ENCODE measurements around the gene PPP1R14B.

The PPP1R14B gene

DNA sequence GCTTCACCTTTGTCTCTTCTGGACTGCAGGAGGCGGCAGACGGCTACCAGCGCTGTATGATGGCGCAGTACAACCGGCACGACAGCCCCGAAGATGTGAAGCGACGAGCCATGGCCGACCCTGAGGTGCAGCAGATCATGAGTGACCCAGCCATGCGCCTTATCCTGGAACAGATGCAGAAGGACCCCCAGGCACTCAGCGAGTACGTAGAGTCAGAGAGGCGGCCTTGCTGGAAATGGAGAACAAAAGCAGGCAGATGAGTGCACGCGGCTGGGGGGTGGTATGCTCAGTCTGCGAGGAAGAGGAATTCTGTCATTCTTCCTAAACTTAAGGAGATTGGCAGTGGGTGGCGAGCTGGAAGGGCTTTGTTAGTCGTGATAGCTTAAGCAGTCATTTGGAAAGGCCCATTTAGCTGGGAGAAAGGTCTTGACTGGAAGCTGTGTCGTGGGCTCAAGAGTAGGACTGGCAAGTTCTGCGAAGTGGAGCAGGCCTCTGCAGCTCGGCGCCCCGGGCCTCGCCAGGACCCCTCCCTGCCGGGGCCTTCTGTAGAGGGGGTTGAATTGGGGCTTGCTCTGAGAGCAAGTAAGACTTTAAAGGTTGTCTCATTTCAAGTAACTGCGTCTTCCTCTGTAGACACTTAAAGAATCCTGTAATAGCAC, 43.2 kb downstream of the PPP1R14B start:
- TF ChIP-seq, protein P1, sequence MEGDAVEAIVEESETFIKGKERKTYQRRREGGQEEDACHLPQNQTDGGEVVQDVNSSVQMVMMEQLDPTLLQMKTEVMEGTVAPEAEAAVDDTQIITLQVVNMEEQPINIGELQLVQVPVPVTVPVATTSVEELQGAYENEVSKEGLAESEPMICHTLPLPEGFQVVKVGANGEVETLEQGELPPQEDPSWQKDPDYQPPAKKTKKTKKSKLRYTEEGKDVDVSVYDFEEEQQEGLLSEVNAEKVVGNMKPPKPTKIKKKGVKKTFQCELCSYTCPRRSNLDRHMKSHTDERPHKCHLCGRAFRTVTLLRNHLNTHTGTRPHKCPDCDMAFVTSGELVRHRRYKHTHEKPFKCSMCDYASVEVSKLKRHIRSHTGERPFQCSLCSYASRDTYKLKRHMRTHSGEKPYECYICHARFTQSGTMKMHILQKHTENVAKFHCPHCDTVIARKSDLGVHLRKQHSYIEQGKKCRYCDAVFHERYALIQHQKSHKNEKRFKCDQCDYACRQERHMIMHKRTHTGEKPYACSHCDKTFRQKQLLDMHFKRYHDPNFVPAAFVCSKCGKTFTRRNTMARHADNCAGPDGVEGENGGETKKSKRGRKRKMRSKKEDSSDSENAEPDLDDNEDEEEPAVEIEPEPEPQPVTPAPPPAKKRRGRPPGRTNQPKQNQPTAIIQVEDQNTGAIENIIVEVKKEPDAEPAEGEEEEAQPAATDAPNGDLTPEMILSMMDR (IDR thresholded peaks at IDR 0.05; ENCODE audit: low read depth, low read length, missing control alignments): no peak
- no peak for DNase-seq (ENCODE audit: low read depth)
- H3K4me3 ChIP-seq (ENCODE audit: low read depth, low read length): no peak overlapping the region
- in situ Hi-C loops (cut with HindIII; ENCODE audit: low sequenced_read_pairs): loop anchor here (10.0 to 25.0 kb wide), 2 partner anchors 71 to 434 kb away; no protein-coding TSS in a partner anchor

DNA sequence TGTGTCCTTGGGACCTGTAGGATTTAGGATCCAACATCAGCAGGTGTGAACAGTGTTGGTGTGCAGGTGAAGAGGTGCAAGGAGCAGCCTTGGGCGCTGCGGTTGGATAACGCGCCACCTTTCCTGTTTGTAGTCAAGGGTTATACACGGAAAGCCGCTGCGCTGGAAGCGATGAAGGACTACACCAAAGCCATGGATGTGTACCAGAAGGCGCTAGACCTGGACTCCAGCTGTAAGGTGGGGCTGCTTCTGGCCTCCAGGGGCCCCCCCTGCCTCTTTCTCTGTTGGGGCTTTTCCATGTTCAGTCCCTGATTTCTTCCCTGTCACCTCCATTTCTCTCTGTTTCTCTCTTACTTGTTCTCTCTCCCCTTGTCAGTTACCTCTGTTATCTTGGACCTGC, 43.8 kb downstream of the PPP1R14B start:
- no peak for DNase-seq (ENCODE audit: low read depth)
- TF ChIP-seq, protein P1 (IDR thresholded peaks at IDR 0.05; ENCODE audit: low read depth, low read length, missing control alignments): no peak
- H3K4me3 ChIP-seq (ENCODE audit: low read depth, low read length): no peak overlapping the region
- in situ Hi-C loops (cut with HindIII; ENCODE audit: low sequenced_read_pairs): loop anchor here (10.0 to 25.0 kb wide), 2 partner anchors 72 to 434 kb away; no protein-coding TSS in a partner anchor

DNA sequence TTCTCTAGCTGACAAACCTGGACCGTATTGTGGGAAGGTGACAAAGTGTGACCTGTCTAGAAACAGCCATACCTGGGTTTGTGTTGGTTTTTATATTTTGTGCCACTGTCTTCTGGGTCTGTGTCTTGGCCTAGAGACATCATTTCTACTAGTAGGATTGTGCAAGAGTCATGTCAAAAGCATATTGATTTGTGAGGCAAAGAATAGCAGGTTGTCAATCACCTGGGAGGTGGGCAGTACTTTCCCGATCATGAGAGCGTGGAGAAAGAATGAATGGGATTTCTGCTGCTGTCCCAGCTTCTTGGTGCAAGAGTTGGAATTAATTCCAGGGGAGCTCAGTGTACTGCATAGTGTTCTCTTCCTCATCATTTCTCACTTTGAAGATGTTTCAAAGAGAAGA, 45.2 kb downstream of the PPP1R14B start:
- no peak for DNase-seq (ENCODE audit: low read depth)
- in situ Hi-C loops (cut with HindIII; ENCODE audit: low sequenced_read_pairs): loop anchor here (10.0 to 25.0 kb wide), 2 partner anchors 73 to 436 kb away; no protein-coding TSS in a partner anchor
- H3K4me3 ChIP-seq (ENCODE audit: low read depth, low read length): no peak overlapping the region
- TF ChIP-seq, protein P1 (IDR thresholded peaks at IDR 0.05; ENCODE audit: low read depth, low read length, missing control alignments): no peak

DNA sequence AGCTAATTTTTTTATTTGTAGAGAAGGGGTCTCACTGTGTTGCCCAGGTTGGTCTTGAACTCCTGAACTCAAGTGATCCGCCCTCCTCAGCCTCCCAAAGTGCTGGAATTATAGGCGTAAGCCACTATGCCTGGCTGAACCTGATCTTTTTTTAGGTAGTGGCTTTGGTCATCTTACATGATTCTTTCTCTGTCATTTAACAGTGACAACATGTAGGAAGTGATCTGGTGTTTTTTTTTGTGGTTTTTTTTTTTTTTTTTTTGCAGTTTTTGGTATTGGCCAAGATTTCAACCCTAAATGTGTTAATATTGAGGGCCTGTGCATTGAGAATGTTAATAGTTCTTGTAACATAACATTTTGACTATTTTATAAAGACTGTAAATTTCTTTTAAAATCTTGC, 48.2 kb downstream of the PPP1R14B start:
- in situ Hi-C loops (cut with HindIII; ENCODE audit: low sequenced_read_pairs): no loop called here
- TF ChIP-seq, protein P1 (IDR thresholded peaks at IDR 0.05; ENCODE audit: low read depth, low read length, missing control alignments): no peak
- H3K4me3 ChIP-seq (ENCODE audit: low read depth, low read length): no peak overlapping the region
- no peak for DNase-seq (ENCODE audit: low read depth)

DNA sequence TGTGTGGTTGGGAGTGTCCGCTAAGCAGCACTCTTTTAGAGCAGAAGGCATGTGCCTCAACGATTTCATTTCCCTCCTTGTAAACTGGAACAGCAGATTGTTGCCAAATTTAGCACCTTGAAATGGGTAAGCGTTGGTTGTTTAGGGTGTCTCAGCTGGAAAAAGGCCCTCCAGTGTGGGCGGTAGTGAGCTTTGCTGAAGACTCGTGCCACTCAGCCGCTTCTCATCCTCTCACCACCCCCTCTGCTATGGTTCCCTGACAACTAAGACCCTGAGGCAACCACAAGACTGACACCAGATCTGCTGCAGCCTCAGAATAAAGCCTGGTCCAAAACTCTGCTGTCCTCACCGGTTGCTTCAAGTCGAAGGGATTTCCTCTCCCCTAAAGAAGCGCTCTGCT, 50.1 kb downstream of the PPP1R14B start:
- in situ Hi-C loops (cut with HindIII; ENCODE audit: low sequenced_read_pairs): no loop called here
- no peak overlapping the region for H3K4me3 ChIP-seq (ENCODE audit: low read depth, low read length)
- TF ChIP-seq, protein P1 (IDR thresholded peaks at IDR 0.05; ENCODE audit: low read depth, low read length, missing control alignments): no peak
- DNase-seq (ENCODE audit: low read depth): no peak

Measured in astrocyte of the cerebellum (primary cell).